GM19395 (cell line): ENCODE measurements around the gene RAD17.
"Not testable (repeated sequence)": the region's sequence is repeated elsewhere in the genome, so short reads cannot be mapped to it uniquely, and the experiment has no call there.

Experiments used
- ATAC-seq: cut with Tn5 transposase; IDR thresholded peaks from one replicate; pipeline ENCODE4 v1.9.1; 2021; ENCODE audit warnings: mild to moderate bottlenecking, moderate library complexity; ENCODE audit not compliant: unreplicated experiment

The RAD17 gene

DNA sequence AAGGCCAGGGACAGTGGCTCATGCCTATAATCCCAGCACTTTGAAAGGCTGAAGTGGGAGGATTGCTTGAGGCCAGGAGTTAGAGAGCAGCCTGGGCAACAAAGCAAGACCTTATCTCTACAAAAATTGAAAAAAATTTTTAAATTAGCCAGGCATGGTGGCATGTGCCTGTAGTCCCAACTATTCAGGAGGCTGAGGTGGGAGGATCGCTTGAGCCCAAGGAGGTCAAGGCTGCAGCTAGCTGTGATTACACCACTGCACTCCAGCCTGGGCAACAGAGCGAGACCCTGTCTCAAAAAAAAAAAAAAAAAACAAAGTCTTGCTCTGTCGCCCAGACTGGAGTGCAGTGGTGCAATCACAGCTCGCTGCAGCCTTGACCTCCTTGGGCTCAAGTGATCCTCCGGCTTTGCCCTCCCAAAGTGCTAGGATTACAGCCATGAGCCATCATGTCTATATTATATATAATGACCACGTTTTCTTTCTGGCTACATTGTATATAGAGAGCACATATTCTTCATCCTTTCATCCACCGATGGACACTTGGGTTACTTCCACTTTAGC, 85.9 kb downstream of the RAD17 start:
- not testable (repeated sequence) for ATAC-seq

DNA sequence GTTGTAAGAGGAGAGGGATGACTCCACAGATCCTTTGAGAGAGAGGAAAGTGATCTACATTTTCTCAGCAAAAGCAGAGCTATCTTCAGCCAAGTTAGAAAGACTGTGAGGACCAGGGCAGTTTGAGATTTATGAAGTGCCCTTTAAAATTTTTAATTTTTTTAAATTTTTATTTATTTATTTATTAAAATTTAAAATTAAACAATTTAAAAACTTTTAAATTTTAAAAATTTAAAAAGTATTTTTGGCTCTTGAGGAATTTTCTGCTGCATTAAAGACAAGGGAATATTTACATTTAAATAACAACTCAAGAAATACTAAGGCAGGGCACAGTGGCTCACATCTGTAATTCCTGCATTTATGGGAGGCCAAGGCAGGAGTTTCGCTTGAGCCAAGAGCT, 92.6 kb downstream of the RAD17 start:
- ATAC-seq: no peak
